Hepatocyte (in vitro differentiated cells): ENCODE data around the gene GALNT17.

ENCODE experiments used
- CTCF ChIP-seq: fragments of 200-600 bp; sonication (generic); IDR thresholded peaks from 2 replicates; pipeline ENCODE4 v1.5.1; 2016; ENCODE audit warnings: antibody characterized with exemption, mild to moderate bottlenecking; ENCODE audit not compliant: poor library complexity
- EZH2 ChIP-seq: fragments of 200-600 bp; sonication (generic); IDR thresholded peaks from 2 replicates; pipeline ENCODE4 v1.6.1; 2016; ENCODE audit warnings: antibody characterized with exemption, mild to moderate bottlenecking, borderline replicate concordance
- EZH2phosphoT487 ChIP-seq: fragments of 200-600 bp; sonication (generic); IDR thresholded peaks from one replicate; pipeline ENCODE4 v1.6.1; 2018; ENCODE audit warnings: antibody characterized with exemption, mild to moderate bottlenecking, low read depth, moderate library complexity; ENCODE audit not compliant: unreplicated experiment, severe bottlenecking

DNA sequence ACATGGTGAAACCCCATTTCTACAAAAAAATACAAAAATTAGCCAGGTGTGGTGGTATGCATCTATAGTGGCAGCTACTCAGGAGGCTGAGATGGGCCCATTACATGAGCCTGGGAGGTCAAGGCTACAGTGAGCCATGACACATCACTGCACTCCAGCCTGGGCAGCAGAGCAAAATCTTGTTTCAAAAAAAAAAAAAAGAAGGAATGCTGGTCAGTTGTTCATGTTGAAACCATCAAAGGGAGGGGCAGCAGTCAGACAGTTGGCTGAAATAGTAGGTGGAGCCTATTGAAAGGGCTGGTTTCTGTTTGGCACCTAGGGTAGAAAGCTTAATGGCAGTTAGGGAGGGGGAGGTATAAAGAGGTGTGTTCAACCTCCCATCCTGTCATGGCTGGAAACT lies 323.0 kb downstream of the GALNT17 start:
- TF ChIP-seq CTCF (no peak), EZH2 (no peak), EZH2phosphoT487 (no peak)
